RWPE2 (cell line): ENCODE data around the gene ZNF99.
"Not testable (repeated sequence)": the region's sequence is repeated elsewhere in the genome, so short reads cannot be mapped to it uniquely, and the experiment has no call there.

ENCODE experiments used
- ATAC-seq: fragments of 200-7000 bp; cut with Tn5 transposase; 3 replicates; pipeline ENCODE4 v1.9.1; 2021; ENCODE audit warnings: low read depth
- DNase-seq: peaks from one replicate; pipeline ENCODE4 v3.0.0-alpha.2; 2020; ENCODE audit warnings: low spot score
- H3K27ac ChIP-seq: fragments of 450-650 bp; 2 replicates; pipeline ENCODE4 v1.5.1; 2017; ENCODE audit warnings: mild to moderate bottlenecking; ENCODE audit not compliant: poor library complexity, severe bottlenecking
- H3K27me3 ChIP-seq: fragments of 250-450 bp; sonication (Bioruptor Pico); 2 replicates; pipeline ENCODE4 v1.5.1; 2021; ENCODE audit warnings: mild to moderate bottlenecking, moderate library complexity; ENCODE audit not compliant: insufficient read depth, poor library complexity, severe bottlenecking
- H3K36me3 ChIP-seq: fragments of 250-450 bp; sonication (Bioruptor Pico); 2 replicates; pipeline ENCODE4 v1.5.1; 2020; ENCODE audit warnings: low read depth, mild to moderate bottlenecking, moderate library complexity
- H3K4me1 ChIP-seq: fragments of 250-450 bp; sonication (Bioruptor Pico); 2 replicates; pipeline ENCODE4 v1.5.1; 2021; ENCODE audit warnings: mild to moderate bottlenecking, moderate library complexity; ENCODE audit not compliant: insufficient read depth, poor library complexity, severe bottlenecking
- H3K4me3 ChIP-seq: fragments of 250-450 bp; sonication (Bioruptor Pico); 2 replicates; pipeline ENCODE4 v1.5.1; 2021; ENCODE audit warnings: mild to moderate bottlenecking, moderate library complexity; ENCODE audit not compliant: severe bottlenecking
- H3K9me3 ChIP-seq: fragments of 250-450 bp; sonication (Bioruptor Pico); 2 replicates; pipeline ENCODE4 v1.5.1; 2021; ENCODE audit warnings: mild to moderate bottlenecking, moderate library complexity; ENCODE audit not compliant: severe bottlenecking
- TF ChIP-seq, protein P1 (sequence below): fragments of 450-650 bp; IDR thresholded peaks from one replicate; pipeline ENCODE4 v1.5.1; 2017; ENCODE audit warnings: mild to moderate bottlenecking, moderate library complexity; ENCODE audit not compliant: poor library complexity, severe bottlenecking

ZNF99 gene

GRCh38 chr19:22807061-22807835, 23.3 kb upstream of the ZNF99 start:
- Histone ChIP-seq H3K27ac (no peak overlapping the region), H3K27me3 (no peaks in the 10 kb centered on the region), H3K36me3 (no peaks in the 10 kb centered on the region), H3K9me3 (peaks cover 5% of the 10 kb centered on the region), H3K4me3 (no peak overlapping the region), H3K4me1 (no peaks in the 10 kb centered on the region)
- DNase-seq (no peak), ATAC-seq (no peak)
- TF ChIP-seq, protein P1, sequence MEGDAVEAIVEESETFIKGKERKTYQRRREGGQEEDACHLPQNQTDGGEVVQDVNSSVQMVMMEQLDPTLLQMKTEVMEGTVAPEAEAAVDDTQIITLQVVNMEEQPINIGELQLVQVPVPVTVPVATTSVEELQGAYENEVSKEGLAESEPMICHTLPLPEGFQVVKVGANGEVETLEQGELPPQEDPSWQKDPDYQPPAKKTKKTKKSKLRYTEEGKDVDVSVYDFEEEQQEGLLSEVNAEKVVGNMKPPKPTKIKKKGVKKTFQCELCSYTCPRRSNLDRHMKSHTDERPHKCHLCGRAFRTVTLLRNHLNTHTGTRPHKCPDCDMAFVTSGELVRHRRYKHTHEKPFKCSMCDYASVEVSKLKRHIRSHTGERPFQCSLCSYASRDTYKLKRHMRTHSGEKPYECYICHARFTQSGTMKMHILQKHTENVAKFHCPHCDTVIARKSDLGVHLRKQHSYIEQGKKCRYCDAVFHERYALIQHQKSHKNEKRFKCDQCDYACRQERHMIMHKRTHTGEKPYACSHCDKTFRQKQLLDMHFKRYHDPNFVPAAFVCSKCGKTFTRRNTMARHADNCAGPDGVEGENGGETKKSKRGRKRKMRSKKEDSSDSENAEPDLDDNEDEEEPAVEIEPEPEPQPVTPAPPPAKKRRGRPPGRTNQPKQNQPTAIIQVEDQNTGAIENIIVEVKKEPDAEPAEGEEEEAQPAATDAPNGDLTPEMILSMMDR: no peak

DNA sequence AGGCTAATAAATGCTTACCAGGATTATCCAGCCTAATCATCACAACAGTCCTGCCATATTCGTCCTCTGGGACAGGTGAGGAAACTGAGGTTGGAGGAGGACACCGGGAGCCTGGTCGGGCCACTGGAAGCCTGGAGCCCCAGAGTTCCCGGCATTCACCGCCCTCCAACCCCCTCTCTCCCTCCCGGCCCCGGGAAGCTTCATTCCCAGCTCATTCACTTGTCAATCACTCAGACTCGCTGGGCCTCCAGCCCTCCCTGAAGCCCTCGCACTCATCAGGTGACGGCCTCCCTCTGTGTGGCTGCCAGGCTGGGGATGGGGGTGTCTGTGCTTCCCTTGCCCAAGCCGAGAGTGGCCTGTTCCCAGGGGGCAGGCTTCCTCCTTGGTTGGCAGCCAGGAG, 22.5 kb upstream of the ZNF99 start:
- Histone ChIP-seq H3K27me3 (no peaks in the 10 kb centered on the region), H3K4me1 (no peaks in the 10 kb centered on the region), H3K9me3 (peaks cover 5% of the 10 kb centered on the region), H3K4me3 (no peak overlapping the region), H3K27ac (no peak overlapping the region), H3K36me3 (no peaks in the 10 kb centered on the region)
- TF ChIP-seq, protein P1: no peak
- ATAC-seq: no peak
- no peak for DNase-seq

DNA sequence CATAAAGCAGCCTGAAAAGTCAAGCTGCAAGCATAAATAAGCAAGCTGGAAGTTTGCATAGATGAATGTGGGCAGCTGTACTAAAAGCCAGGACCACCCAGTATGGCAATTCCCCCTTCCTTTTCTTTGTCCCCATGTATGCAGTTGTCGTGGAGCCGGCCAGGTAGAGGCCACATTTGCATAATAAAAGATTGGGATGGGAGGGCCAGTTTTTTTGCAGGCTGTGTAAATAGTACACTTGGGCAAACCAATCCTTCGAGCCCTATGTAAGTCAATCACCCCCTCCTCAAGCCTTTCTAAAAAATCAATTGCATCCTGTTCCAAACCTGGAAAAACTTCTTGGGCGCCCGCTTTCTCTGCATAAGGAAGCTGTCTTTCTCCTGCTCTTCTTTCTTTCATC, 13.1 kb upstream of the ZNF99 start:
- H3K9me3 ChIP-seq: peaks cover 4% of the 10 kb centered on the region

DNA sequence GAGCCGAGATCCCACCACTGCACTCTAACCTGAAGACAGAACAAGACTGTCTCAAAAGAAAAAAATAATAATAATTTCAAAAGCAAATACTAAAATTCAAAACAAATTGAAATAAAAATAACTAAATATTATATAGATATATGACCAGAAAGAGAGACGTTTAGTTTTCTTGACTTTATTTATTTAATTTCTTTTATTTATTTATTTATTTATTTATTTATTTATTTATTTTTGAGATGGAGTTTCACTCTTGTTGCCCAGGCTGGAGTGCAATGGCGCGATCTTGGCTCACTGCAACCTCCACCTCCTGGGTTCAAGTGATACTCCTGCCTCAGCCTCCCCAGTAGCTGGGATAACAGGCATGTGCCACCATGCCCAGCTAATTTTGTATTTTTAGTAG, 8.9 kb upstream of the ZNF99 start:
- not testable (repeated sequence) for ATAC-seq, H3K9me3 ChIP-seq, H3K36me3 ChIP-seq

More for the DNA sequence above, 13.1 kb upstream of the ZNF99 start:
- DNase-seq: no peak
- ATAC-seq: no peak
- Histone ChIP-seq H3K27me3 (no peaks in the 10 kb centered on the region), H3K27ac (no peak overlapping the region), H3K4me1 (no peaks in the 10 kb centered on the region), H3K4me3 (no peak overlapping the region), H3K36me3 (no peaks in the 10 kb centered on the region)
- TF ChIP-seq, protein P1: no peak

GRCh38 chr19:22735911-22736645, 47.9 kb downstream of the ZNF99 start:
- H3K9me3 ChIP-seq: peaks cover 9% of the 10 kb centered on the region
- no peak overlapping the region for H3K4me3 ChIP-seq
- TF ChIP-seq, protein P1: no peak
- H3K27me3 ChIP-seq: no peaks in the 10 kb centered on the region
- H3K4me1 ChIP-seq: no peaks in the 10 kb centered on the region
- DNase-seq (no peak), ATAC-seq (no peak)
- no peaks in the 10 kb centered on the region for H3K36me3 ChIP-seq
- no peak overlapping the region for H3K27ac ChIP-seq

More for the DNA sequence above, 8.9 kb upstream of the ZNF99 start:
- DNase-seq, H3K27me3 ChIP-seq, H3K27ac ChIP-seq, H3K4me1 ChIP-seq, H3K4me3 ChIP-seq: not testable (repeated sequence)
